Activated CD4-positive, alpha-beta T cell treated with anti-CD3 and anti-CD28 coated beads, Interleukin-2, Interleukin-6, amounts not matched to agents 100 ng/mL and 50 ng/mL, durations not matched to agents 16 hours and 8 hours (primary cell): ENCODE data around the gene DCDC2C.

ENCODE experiments used
- DNase-seq: peaks from one replicate; pipeline ENCODE4 v3.0.0-alpha.2; 2020

The DCDC2C gene

GRCh38 chr2:3712831-3713503, 9.6 kb downstream of the DCDC2C start:
- DNase-seq, result no peak

- no peak for DNase-seq
These were observed 15.3 kb downstream of the DCDC2C start for GRCh38 chr2:3718679-3719078.

- DNase-seq, result no peak
These were observed 21.6 kb downstream of the DCDC2C start for GRCh38 chr2:3725002-3725401.

- no peak for DNase-seq
These were observed 22.3 kb downstream of the DCDC2C start for GRCh38 chr2:3725458-3726250.

GRCh38 chr2:3726511-3726910, 23.1 kb downstream of the DCDC2C start:
- DNase-seq, result no peak

GRCh38 chr2:3727397-3728045, 24.1 kb downstream of the DCDC2C start:
- DNase-seq, result no peak

GRCh38 chr2:3728104-3729054, 25.0 kb downstream of the DCDC2C start:
- DNase-seq, result peak; percentile 26

- no peak for DNase-seq
These were observed 25.7 kb downstream of the DCDC2C start for GRCh38 chr2:3729055-3729448.

- no peak for DNase-seq
These were observed 26.4 kb downstream of the DCDC2C start for GRCh38 chr2:3729786-3730185.

- no peak for DNase-seq
These were observed 27.3 kb downstream of the DCDC2C start for GRCh38 chr2:3730646-3731045.

GRCh38 chr2:3731829-3732228, 28.5 kb downstream of the DCDC2C start:
- no peak for DNase-seq

- no peak for DNase-seq
These were observed 32.7 kb downstream of the DCDC2C start for GRCh38 chr2:3736112-3736511.

GRCh38 chr2:3737128-3737527, 33.8 kb downstream of the DCDC2C start:
- DNase-seq, result no peak

GRCh38 chr2:3738454-3738853, 35.1 kb downstream of the DCDC2C start:
- DNase-seq, result peak; percentile 30

- DNase-seq, result no peak
These were observed 35.9 kb downstream of the DCDC2C start for GRCh38 chr2:3739313-3739712.

- no peak for DNase-seq
These were observed 38.0 kb downstream of the DCDC2C start for GRCh38 chr2:3741396-3741795.

GRCh38 chr2:3741867-3742602, 38.7 kb downstream of the DCDC2C start:
- DNase-seq, result no peak

GRCh38 chr2:3742743-3743508, 39.6 kb downstream of the DCDC2C start:
- no peak for DNase-seq

GRCh38 chr2:3743951-3744555, 40.7 kb downstream of the DCDC2C start:
- no peak for DNase-seq

- DNase-seq, result no peak
These were observed 42.5 kb downstream of the DCDC2C start for GRCh38 chr2:3745920-3746319.
